Spleen (tissue), 7 donors: Measurements from ENCODE around the gene DCBLD2.

Source experiments
- POLR2A ChIP-seq, 3 donors: fragments of 450-650 bp; IDR thresholded peaks; one replicate each; pipeline ENCODE4 v1.5.1; 2017; ENCODE audit warnings: antibody characterized with exemption in 3 of 3, mild to moderate bottlenecking in 1 of 3
- POLR2AphosphoS5 ChIP-seq, 3 donors: sonication (generic); formaldehyde crosslinking; IDR thresholded peaks; one replicate each; pipeline ENCODE4 v1.5.1; 2017; ENCODE audit warnings: antibody characterized with exemption in 3 of 3
- TF ChIP-seq, protein P1 (sequence below), 11 experiments: fragments of 200-600 bp in 7 of 11; fragments of 450-650 bp in 4 of 11; sonication (generic) in 4 of 11; IDR thresholded peaks in 8 of 11; conservative IDR thresholded peaks in 3 of 11; 1 replicate in 7 of 11; 2 replicates in 4 of 11; pipeline versions ENCODE4 v1.4.0 to v1.8.0; 2016 to 2021; ENCODE audit warnings: antibody characterized with exemption in 11 of 11, inconsistent platforms in 4 of 11, mild to moderate bottlenecking in 1 of 11
- donor health status: DM: no; HTN: no; CAD: no; lungs with moderate emphysema.
- donor health status: DM: no; HTN: no; CAD: no.
- donor health status: DM: no; HTN: no; CAD: no.

- TF ChIP-seq, protein P1, sequence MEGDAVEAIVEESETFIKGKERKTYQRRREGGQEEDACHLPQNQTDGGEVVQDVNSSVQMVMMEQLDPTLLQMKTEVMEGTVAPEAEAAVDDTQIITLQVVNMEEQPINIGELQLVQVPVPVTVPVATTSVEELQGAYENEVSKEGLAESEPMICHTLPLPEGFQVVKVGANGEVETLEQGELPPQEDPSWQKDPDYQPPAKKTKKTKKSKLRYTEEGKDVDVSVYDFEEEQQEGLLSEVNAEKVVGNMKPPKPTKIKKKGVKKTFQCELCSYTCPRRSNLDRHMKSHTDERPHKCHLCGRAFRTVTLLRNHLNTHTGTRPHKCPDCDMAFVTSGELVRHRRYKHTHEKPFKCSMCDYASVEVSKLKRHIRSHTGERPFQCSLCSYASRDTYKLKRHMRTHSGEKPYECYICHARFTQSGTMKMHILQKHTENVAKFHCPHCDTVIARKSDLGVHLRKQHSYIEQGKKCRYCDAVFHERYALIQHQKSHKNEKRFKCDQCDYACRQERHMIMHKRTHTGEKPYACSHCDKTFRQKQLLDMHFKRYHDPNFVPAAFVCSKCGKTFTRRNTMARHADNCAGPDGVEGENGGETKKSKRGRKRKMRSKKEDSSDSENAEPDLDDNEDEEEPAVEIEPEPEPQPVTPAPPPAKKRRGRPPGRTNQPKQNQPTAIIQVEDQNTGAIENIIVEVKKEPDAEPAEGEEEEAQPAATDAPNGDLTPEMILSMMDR (IDR thresholded peaks at IDR 0.05 in 8 of 11, conservative IDR thresholded peaks at IDR 0.05 in 3 of 11): no peak
- TF ChIP-seq POLR2A (IDR thresholded peaks at IDR 0.05): no peak
- no peak for TF ChIP-seq POLR2AphosphoS5 (IDR thresholded peaks at IDR 0.05)
These were observed 77.2 kb downstream of the DCBLD2 start for GRCh38 chr3:98824256-98824655.
